GM23338 (cell line): Measurements from ENCODE around the gene APPL2. TPM values are rescaled to one million over a fixed set of nuclear protein-coding genes. Genes with fewer than 3 reads are reported as not detected.

ENCODE experiments used
- ATAC-seq: fragments of 200-7000 bp; cut with Tn5 transposase; 3 replicates; pipeline ENCODE4 v1.9.1; 2020
- DNase-seq: peaks from one replicate; pipeline ENCODE4 v3.0.0-alpha.2; 2015; ENCODE audit warnings: low spot score
- H2AFZ ChIP-seq: fragments of 200-600 bp; sonication (generic); 2 replicates; pipeline ENCODE4 v1.8.0; 2016; ENCODE audit warnings: antibody characterized with exemption, mild to moderate bottlenecking, moderate library complexity
- H3F3A ChIP-seq: fragments of 200-600 bp; sonication (generic); replicated peaks from 2 replicates; pipeline ENCODE4 v1.8.0; 2017; ENCODE audit warnings: antibody characterized with exemption, mixed run types, low read depth
- H3K27ac ChIP-seq: fragments of 200-600 bp; sonication (generic); 2 replicates; pipeline ENCODE4 v1.6.1; 2016; ENCODE audit warnings: low read depth
- H3K27me3 ChIP-seq: fragments of 200-600 bp; sonication (generic); 2 replicates; pipeline ENCODE4 v1.8.0; 2016; ENCODE audit warnings: mild to moderate bottlenecking, mixed run types, moderate library complexity; ENCODE audit not compliant: insufficient read depth
- H3K36me3 ChIP-seq: fragments of 200-600 bp; sonication (generic); 2 replicates; pipeline ENCODE4 v1.8.0; 2016; ENCODE audit warnings: mild to moderate bottlenecking; ENCODE audit not compliant: insufficient read depth
- H3K4me1 ChIP-seq: fragments of 200-600 bp; sonication (generic); 2 replicates; pipeline ENCODE4 v1.8.0; 2016; ENCODE audit warnings: mild to moderate bottlenecking, moderate library complexity; ENCODE audit not compliant: insufficient read depth
- H3K4me2 ChIP-seq: fragments of 200-600 bp; sonication (generic); 2 replicates; pipeline ENCODE4 v1.7.1; 2017; ENCODE audit warnings: mixed run types
- H3K4me3 ChIP-seq: fragments of 200-600 bp; sonication (generic); 2 replicates; pipeline ENCODE4 v1.6.1; 2016; ENCODE audit warnings: mixed run types
- H3K79me2 ChIP-seq: fragments of 200-600 bp; sonication (generic); replicated peaks from 2 replicates; pipeline ENCODE4 v1.8.0; 2017; ENCODE audit warnings: mild to moderate bottlenecking; ENCODE audit not compliant: insufficient read depth
- H3K9me2 ChIP-seq: fragments of 200-600 bp; sonication (generic); 2 replicates; pipeline ENCODE4 v1.8.0; 2017; ENCODE audit not compliant: insufficient read depth
- H4K20me1 ChIP-seq: fragments of 200-600 bp; sonication (generic); replicated peaks from 2 replicates; pipeline ENCODE4 v1.8.0; 2017; ENCODE audit warnings: mild to moderate bottlenecking; ENCODE audit not compliant: insufficient read depth
- H3K27ac Mint-ChIP-seq: 2 replicates; pipeline ENCODE4 v1.8.0; 2020; ENCODE audit warnings: inconsistent platforms, mild to moderate bottlenecking, moderate library complexity, mixed read lengths
- H3K27me3 Mint-ChIP-seq: 3 replicates; pipeline ENCODE4 v1.8.0; 2022; ENCODE audit warnings: low read depth, mild to moderate bottlenecking, moderate library complexity, mixed read lengths, inconsistent platforms; ENCODE audit not compliant: insufficient read depth, poor library complexity
- H3K36me3 Mint-ChIP-seq: 3 replicates; pipeline ENCODE4 v1.8.0; 2021; ENCODE audit warnings: low read depth, mild to moderate bottlenecking, inconsistent platforms, moderate library complexity, mixed read lengths
- H3K4me1 Mint-ChIP-seq: 3 replicates; pipeline ENCODE4 v1.8.0; 2020; ENCODE audit warnings: mild to moderate bottlenecking, inconsistent platforms, mixed read lengths
- H3K4me3 Mint-ChIP-seq: 3 replicates; pipeline ENCODE4 v1.8.0; 2021; ENCODE audit warnings: moderate library complexity, mild to moderate bottlenecking, inconsistent platforms, mixed read lengths
- H3K9me3 Mint-ChIP-seq: 3 replicates; pipeline ENCODE4 v1.8.0; 2020; ENCODE audit warnings: moderate library complexity, mild to moderate bottlenecking, inconsistent platforms, mixed read lengths
- CREB1 ChIP-seq: fragments of 250-450 bp; sonication (Bioruptor Pico); IDR thresholded peaks from 2 replicates; pipeline ENCODE4 v1.5.0; 2020; ENCODE audit warnings: low read depth, mild to moderate bottlenecking, moderate library complexity
- EZH2 ChIP-seq: fragments of 200-600 bp; sonication (generic); IDR thresholded peaks from one replicate; pipeline ENCODE4 v1.8.0; 2017; ENCODE audit warnings: antibody characterized with exemption, mild to moderate bottlenecking, low read depth; ENCODE audit not compliant: unreplicated experiment
- EZH2phosphoT487 ChIP-seq: fragments of 200-600 bp; sonication (generic); IDR thresholded peaks from one replicate; pipeline ENCODE4 v1.8.1; 2018; ENCODE audit warnings: antibody characterized with exemption; ENCODE audit not compliant: unreplicated experiment
- NANOG ChIP-seq: IDR thresholded peaks from 2 replicates; pipeline ENCODE4 v1.6.1; 2016; ENCODE audit warnings: antibody characterized with exemption, borderline replicate concordance
- POLR2AphosphoS5 ChIP-seq: IDR thresholded peaks from 2 replicates; pipeline ENCODE4 v1.6.1; 2016; ENCODE audit warnings: antibody characterized with exemption, low read depth
- STAT1 ChIP-seq: IDR thresholded peaks from one replicate; pipeline ENCODE4 v1.6.1; 2016; ENCODE audit warnings: antibody characterized with exemption; ENCODE audit not compliant: unreplicated experiment
- ZNF331 ChIP-seq: fragments of 250-450 bp; sonication (Bioruptor Pico); IDR thresholded peaks from 2 replicates; pipeline ENCODE4 v1.5.0; 2020; ENCODE audit warnings: low read depth, mild to moderate bottlenecking, moderate library complexity
- polyA plus RNA-seq: library from polyadenylated mRNA; unstranded; fragments of >200 nt; fragmentation: Nextera tagmentation; extraction: Ambion mirVana; gene quantifications from 2 replicates; pipeline ENCODE4 v1.2.1, GENCODE V29; 2016
- total RNA-seq: library from RNA; depleted of rRNA; stranded (reverse); fragments of >200 nt; shearing (Covaris generic); gene quantifications from 2 replicates; pipeline ENCODE4 v1.2.3, GENCODE V29; 2014
- TF ChIP-seq, protein P1 (sequence below), 2 experiments: fragments of 200-600 bp in 1 of 2; sonication (generic) in 1 of 2; conservative IDR thresholded peaks; 2 replicates each; pipeline versions ENCODE4 v1.5.1 to v1.6.1; 2016 to 2017; ENCODE audit warnings: antibody characterized with exemption in 2 of 2, low read depth in 2 of 2, mild to moderate bottlenecking in 2 of 2, moderate library complexity in 1 of 2
- TF ChIP-seq, protein P2 (sequence below): fragments of 250-450 bp; sonication (Bioruptor Pico); IDR thresholded peaks from 2 replicates; pipeline ENCODE4 v1.5.0; 2020; ENCODE audit warnings: mild to moderate bottlenecking, moderate library complexity
- TF ChIP-seq, protein P3 (sequence below): IDR thresholded peaks from 2 replicates; pipeline ENCODE4 v1.6.1; 2016; ENCODE audit warnings: antibody characterized with exemption

APPL2 gene
- total and polyA plus RNA-seq, 2 experiments from 2014 or later = 9.3 to 17.4 TPM

DNA sequence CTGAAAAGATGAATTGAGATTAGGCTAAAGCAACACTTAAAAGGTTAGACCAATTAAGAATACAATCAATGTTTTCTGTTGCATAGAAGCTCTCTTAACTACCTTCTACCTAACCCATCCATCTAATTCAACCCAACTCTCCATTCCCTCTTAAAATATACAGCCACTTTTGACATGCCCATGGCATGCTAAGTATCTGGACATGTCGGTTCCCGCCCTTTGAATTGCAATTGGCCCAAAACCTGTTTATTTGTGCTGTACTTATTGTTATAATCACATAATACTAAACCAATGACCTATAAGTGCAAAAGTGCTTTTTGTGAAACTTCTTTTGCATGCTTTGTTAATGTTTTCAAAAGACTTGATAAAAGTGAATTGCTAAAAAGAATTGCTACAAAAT is 37.6 kb upstream of the APPL2 start:
- H3K4me3 ChIP-seq = no peak overlapping the region
- no peaks in the 10 kb centered on the region for H3K27me3 ChIP-seq
- H3K4me2 ChIP-seq = no peak overlapping the region
- no peak overlapping the region for H2AFZ ChIP-seq
- H3K36me3 ChIP-seq = no peaks in the 10 kb centered on the region
- TF ChIP-seq STAT1 (no peak), ZNF331 (no peak), EZH2 (no peak), POLR2AphosphoS5 (no peak), CREB1 (CRISPR knock-in tag) (no peak), EZH2phosphoT487 (no peak), NANOG (no peak)
- TF ChIP-seq, protein P1, sequence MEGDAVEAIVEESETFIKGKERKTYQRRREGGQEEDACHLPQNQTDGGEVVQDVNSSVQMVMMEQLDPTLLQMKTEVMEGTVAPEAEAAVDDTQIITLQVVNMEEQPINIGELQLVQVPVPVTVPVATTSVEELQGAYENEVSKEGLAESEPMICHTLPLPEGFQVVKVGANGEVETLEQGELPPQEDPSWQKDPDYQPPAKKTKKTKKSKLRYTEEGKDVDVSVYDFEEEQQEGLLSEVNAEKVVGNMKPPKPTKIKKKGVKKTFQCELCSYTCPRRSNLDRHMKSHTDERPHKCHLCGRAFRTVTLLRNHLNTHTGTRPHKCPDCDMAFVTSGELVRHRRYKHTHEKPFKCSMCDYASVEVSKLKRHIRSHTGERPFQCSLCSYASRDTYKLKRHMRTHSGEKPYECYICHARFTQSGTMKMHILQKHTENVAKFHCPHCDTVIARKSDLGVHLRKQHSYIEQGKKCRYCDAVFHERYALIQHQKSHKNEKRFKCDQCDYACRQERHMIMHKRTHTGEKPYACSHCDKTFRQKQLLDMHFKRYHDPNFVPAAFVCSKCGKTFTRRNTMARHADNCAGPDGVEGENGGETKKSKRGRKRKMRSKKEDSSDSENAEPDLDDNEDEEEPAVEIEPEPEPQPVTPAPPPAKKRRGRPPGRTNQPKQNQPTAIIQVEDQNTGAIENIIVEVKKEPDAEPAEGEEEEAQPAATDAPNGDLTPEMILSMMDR (conservative IDR thresholded peaks at IDR 0.05; ENCODE audit: low read depth in 2 of 2) = no peak
- Mint-ChIP-seq H3K9me3 (no peaks in the 10 kb centered on the region; the same call in 2 of the 3 replicates), H3K27ac (no peak overlapping the region), H3K4me3 (no peak overlapping the region), H3K4me1 (peaks cover 6% of the 10 kb centered on the region), H3K36me3 (no peaks in the 10 kb centered on the region), H3K27me3 (no peaks in the 10 kb centered on the region)
- no peaks in the 10 kb centered on the region for H3K9me2 ChIP-seq
- H3K4me1 ChIP-seq = 0 out of 2 replicates have a peak, but pooled peaks cover 3% of the 10 kb centered on the region
- ATAC-seq = no peak
- no peak overlapping the region for H3K27ac ChIP-seq
- DNase-seq = no peak
- H3K79me2 ChIP-seq = no peaks in the 10 kb centered on the region
- H3F3A ChIP-seq = no peaks in the 10 kb centered on the region
- H4K20me1 ChIP-seq = no peaks in the 10 kb centered on the region

DNA sequence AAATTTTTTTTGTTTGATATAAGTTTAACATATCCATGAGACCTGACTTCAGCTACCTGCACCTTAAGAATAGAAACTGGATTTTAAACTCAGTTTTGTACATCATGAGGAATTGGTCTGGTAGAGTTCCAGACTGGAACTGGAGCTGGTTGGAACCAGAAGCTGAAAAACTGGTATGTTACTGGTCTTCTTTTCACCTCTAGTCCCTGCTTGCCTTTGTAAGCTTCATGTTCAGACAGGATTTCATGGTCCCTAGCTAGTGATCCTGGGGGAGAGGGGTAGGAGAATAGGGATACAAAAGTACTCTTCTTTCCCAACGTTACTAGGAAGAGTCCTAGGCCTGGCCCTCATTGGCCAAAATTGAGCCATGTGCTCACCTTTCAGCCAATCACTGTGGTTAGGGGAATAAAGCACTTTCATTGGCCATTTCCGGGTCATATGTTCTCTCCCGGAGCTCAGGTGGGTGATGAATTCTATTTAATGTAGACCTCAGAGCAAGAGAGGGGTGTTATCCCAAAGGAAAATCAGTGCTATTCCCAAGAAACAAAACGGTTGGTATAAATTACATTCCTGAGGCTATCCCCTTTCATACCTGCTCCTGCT is 36.9 kb upstream of the APPL2 start:
- H3K36me3 ChIP-seq = no peaks in the 10 kb centered on the region
- ATAC-seq = no peak
- Mint-ChIP-seq H3K4me1 (peaks cover 6% of the 10 kb centered on the region), H3K4me3 (no peak overlapping the region), H3K9me3 (no peaks in the 10 kb centered on the region; the same call in 2 of the 3 replicates), H3K27me3 (no peaks in the 10 kb centered on the region), H3K27ac (no peak overlapping the region), H3K36me3 (no peaks in the 10 kb centered on the region)
- no peak overlapping the region for H2AFZ ChIP-seq
- 0 out of 2 replicates have a peak, but pooled peaks cover 3% of the 10 kb centered on the region for H3K4me1 ChIP-seq
- no peak overlapping the region for H3K4me2 ChIP-seq
- no peaks in the 10 kb centered on the region for H3K27me3 ChIP-seq
- no peak overlapping the region for H3K27ac ChIP-seq
- H4K20me1 ChIP-seq = no peaks in the 10 kb centered on the region
- H3K4me3 ChIP-seq = no peak overlapping the region
- H3K9me2 ChIP-seq = no peaks in the 10 kb centered on the region
- H3K79me2 ChIP-seq = no peaks in the 10 kb centered on the region
- no peak for DNase-seq
- H3F3A ChIP-seq = no peaks in the 10 kb centered on the region
- no peak for TF ChIP-seq CREB1 (CRISPR knock-in tag)
- TF ChIP-seq EZH2 = no peak
- TF ChIP-seq, protein P1 (conservative IDR thresholded peaks at IDR 0.05; ENCODE audit: low read depth in 2 of 2) = no peak
- TF ChIP-seq, protein P2, sequence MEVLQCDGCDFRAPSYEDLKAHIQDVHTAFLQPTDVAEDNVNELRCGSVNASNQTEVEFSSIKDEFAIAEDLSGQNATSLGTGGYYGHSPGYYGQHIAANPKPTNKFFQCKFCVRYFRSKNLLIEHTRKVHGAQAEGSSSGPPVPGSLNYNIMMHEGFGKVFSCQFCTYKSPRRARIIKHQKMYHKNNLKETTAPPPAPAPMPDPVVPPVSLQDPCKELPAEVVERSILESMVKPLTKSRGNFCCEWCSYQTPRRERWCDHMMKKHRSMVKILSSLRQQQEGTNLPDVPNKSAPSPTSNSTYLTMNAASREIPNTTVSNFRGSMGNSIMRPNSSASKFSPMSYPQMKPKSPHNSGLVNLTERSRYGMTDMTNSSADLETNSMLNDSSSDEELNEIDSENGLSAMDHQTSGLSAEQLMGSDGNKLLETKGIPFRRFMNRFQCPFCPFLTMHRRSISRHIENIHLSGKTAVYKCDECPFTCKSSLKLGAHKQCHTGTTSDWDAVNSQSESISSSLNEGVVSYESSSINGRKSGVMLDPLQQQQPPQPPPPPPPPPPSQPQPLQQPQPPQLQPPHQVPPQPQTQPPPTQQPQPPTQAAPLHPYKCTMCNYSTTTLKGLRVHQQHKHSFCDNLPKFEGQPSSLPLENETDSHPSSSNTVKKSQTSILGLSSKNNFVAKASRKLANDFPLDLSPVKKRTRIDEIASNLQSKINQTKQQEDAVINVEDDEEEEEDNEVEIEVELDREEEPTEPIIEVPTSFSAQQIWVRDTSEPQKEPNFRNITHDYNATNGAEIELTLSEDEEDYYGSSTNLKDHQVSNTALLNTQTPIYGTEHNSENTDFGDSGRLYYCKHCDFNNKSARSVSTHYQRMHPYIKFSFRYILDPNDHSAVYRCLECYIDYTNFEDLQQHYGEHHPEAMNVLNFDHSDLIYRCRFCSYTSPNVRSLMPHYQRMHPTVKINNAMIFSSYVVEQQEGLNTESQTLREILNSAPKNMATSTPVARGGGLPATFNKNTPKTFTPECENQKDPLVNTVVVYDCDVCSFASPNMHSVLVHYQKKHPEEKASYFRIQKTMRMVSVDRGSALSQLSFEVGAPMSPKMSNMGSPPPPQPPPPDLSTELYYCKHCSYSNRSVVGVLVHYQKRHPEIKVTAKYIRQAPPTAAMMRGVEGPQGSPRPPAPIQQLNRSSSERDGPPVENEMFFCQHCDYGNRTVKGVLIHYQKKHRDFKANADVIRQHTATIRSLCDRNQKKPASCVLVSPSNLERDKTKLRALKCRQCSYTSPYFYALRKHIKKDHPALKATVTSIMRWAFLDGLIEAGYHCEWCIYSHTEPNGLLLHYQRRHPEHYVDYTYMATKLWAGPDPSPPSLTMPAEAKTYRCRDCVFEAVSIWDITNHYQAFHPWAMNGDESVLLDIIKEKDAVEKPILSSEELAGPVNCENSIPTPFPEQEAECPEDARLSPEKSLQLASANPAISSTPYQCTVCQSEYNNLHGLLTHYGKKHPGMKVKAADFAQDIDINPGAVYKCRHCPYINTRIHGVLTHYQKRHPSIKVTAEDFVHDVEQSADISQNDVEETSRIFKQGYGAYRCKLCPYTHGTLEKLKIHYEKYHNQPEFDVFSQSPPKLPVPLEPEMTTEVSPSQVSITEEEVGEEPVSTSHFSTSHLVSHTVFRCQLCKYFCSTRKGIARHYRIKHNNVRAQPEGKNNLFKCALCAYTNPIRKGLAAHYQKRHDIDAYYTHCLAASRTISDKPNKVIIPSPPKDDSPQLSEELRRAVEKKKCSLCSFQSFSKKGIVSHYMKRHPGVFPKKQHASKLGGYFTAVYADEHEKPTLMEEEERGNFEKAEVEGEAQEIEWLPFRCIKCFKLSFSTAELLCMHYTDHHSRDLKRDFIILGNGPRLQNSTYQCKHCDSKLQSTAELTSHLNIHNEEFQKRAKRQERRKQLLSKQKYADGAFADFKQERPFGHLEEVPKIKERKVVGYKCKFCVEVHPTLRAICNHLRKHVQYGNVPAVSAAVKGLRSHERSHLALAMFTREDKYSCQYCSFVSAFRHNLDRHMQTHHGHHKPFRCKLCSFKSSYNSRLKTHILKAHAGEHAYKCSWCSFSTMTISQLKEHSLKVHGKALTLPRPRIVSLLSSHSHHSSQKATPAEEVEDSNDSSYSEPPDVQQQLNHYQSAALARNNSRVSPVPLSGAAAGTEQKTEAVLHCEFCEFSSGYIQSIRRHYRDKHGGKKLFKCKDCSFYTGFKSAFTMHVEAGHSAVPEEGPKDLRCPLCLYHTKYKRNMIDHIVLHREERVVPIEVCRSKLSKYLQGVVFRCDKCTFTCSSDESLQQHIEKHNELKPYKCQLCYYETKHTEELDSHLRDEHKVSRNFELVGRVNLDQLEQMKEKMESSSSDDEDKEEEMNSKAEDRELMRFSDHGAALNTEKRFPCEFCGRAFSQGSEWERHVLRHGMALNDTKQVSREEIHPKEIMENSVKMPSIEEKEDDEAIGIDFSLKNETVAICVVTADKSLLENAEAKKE (CRISPR knock-in tag) = no peak
- TF ChIP-seq, protein P3, sequence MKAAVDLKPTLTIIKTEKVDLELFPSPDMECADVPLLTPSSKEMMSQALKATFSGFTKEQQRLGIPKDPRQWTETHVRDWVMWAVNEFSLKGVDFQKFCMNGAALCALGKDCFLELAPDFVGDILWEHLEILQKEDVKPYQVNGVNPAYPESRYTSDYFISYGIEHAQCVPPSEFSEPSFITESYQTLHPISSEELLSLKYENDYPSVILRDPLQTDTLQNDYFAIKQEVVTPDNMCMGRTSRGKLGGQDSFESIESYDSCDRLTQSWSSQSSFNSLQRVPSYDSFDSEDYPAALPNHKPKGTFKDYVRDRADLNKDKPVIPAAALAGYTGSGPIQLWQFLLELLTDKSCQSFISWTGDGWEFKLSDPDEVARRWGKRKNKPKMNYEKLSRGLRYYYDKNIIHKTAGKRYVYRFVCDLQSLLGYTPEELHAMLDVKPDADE = no peak
- no peak for TF ChIP-seq ZNF331
- no peak for TF ChIP-seq NANOG
